Smooth muscle cell (in vitro differentiated cells): Measurements from ENCODE around the gene RNF212. TPM values are rescaled to one million over a fixed set of nuclear protein-coding genes. Genes with fewer than 3 reads are reported as not detected.

Source experiments
- DNase-seq: peaks from one replicate; lab custom pipeline; 2025; ENCODE audit not compliant: unreplicated experiment; lab: John Stamatoyannopoulos, UW
- H2AFZ ChIP-seq: fragments of 200-600 bp; sonication (generic); 2 replicates; pipeline ENCODE4 v1.6.0; 2016; ENCODE audit warnings: antibody characterized with exemption, low read depth, mild to moderate bottlenecking
- H3F3A ChIP-seq: fragments of 200-600 bp; sonication (generic); 2 replicates; pipeline ENCODE4 v1.6.0; 2017; ENCODE audit warnings: antibody characterized with exemption, low read depth
- H3K27ac ChIP-seq: fragments of 200-600 bp; sonication (generic); 2 replicates; pipeline ENCODE4 v1.5.1; 2016; ENCODE audit warnings: low read depth, mild to moderate bottlenecking
- H3K27me3 ChIP-seq: fragments of 200-600 bp; sonication (generic); 2 replicates; pipeline ENCODE4 v1.6.1; 2016; ENCODE audit warnings: low read depth, mild to moderate bottlenecking
- H3K36me3 ChIP-seq: fragments of 200-600 bp; sonication (generic); 2 replicates; pipeline ENCODE4 v1.5.1; 2016; ENCODE audit warnings: low read depth
- H3K4me1 ChIP-seq: fragments of 200-600 bp; sonication (generic); 2 replicates; pipeline ENCODE4 v1.5.1; 2016; ENCODE audit warnings: low read depth
- H3K4me2 ChIP-seq: fragments of 200-600 bp; sonication (generic); 2 replicates; pipeline ENCODE4 v1.6.0; 2016; ENCODE audit warnings: mild to moderate bottlenecking
- H3K4me3 ChIP-seq: fragments of 200-600 bp; sonication (generic); 2 replicates; pipeline ENCODE4 v1.5.1; 2016; ENCODE audit warnings: mild to moderate bottlenecking
- H3K79me2 ChIP-seq: fragments of 200-600 bp; sonication (generic); 2 replicates; pipeline ENCODE4 v1.6.0; 2016; ENCODE audit warnings: low read depth, mild to moderate bottlenecking
- H3K9ac ChIP-seq: fragments of 200-600 bp; sonication (generic); 2 replicates; pipeline ENCODE4 v1.6.0; 2016; ENCODE audit warnings: low read depth
- H3K9me3 ChIP-seq: fragments of 200-600 bp; sonication (generic); replicated peaks from 2 replicates; pipeline ENCODE4 v1.5.1; 2016; ENCODE audit warnings: low read depth
- H4K20me1 ChIP-seq: fragments of 200-600 bp; sonication (generic); 2 replicates; pipeline ENCODE4 v1.6.0; 2016; ENCODE audit warnings: low read depth
- WGBS: methylation state at CpG from one replicate; pipeline ENCODE4 v1.1.7; 2016; ENCODE audit warnings: low lambda C conversion rate; 5-methylcytosine and 5-hydroxymethylcytosine counted together
- polyA plus RNA-seq: library from polyadenylated mRNA; unstranded; fragments of >200 nt; fragmentation: Nextera tagmentation; extraction: Ambion mirVana; gene quantifications from 2 replicates; pipeline ENCODE4 v1.2.1, GENCODE V29; 2016
- total RNA-seq: library from RNA; depleted of rRNA; stranded (reverse); fragments of >200 nt; gene quantifications from 2 replicates; pipeline ENCODE4 v1.2.3, GENCODE V29; 2014
- TF ChIP-seq, protein P1 (sequence below): fragments of 200-600 bp; sonication (generic); IDR thresholded peaks from 2 replicates; pipeline ENCODE4 v1.5.1; 2017; ENCODE audit warnings: borderline replicate concordance, mild to moderate bottlenecking, antibody characterized with exemption; ENCODE audit not compliant: insufficient read depth, poor library complexity, severe bottlenecking

RNF212 gene
- total and polyA plus RNA-seq, 2 experiments from 2014 or later, result 1.3 to 4.6 TPM

DNA sequence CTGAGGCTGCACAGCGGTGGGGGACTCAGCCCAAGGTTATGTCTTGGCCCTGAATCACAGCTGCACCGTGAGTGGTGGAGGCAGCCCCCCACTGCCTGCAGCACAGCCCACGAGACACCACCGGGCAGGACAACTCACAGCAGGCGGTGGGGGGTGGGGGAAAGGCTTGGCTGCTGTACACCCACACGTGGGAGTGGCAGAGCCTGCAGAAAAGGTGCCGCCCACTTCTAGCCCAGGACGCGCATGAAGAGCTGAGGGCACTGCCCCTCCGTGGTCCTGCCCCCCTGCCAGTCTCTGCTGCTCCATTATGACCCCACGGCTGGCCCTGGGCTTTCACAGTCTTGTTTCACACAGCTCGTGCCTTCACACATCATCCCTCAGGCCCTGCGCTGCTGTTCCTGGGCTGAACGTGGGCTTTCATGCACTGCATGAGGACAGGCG, 61.1 kb downstream of the RNF212 start:
- no peak for DNase-seq

DNA sequence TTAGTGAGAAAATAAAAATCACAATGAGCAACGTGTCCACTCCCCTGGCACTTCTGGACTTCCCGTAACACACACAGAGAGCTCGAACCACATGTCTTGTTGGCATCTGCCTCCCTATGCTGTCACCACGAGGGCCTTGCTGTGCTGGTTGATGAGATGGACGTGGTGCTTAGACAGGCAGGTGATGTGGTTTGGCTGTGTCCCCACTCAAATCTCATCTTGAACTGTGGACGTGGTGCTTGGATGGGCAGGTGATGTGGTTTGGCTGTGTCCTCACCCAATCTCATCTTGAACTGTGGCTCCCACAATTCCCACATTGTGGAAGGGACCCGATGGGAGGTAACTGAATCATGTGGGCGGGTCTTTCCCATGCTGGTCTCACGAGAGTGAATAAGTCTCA, 61.9 kb downstream of the RNF212 start:
- WGBS, result 82% methylated on average over 9 of the region's 9 CpGs
- TF ChIP-seq, protein P1, sequence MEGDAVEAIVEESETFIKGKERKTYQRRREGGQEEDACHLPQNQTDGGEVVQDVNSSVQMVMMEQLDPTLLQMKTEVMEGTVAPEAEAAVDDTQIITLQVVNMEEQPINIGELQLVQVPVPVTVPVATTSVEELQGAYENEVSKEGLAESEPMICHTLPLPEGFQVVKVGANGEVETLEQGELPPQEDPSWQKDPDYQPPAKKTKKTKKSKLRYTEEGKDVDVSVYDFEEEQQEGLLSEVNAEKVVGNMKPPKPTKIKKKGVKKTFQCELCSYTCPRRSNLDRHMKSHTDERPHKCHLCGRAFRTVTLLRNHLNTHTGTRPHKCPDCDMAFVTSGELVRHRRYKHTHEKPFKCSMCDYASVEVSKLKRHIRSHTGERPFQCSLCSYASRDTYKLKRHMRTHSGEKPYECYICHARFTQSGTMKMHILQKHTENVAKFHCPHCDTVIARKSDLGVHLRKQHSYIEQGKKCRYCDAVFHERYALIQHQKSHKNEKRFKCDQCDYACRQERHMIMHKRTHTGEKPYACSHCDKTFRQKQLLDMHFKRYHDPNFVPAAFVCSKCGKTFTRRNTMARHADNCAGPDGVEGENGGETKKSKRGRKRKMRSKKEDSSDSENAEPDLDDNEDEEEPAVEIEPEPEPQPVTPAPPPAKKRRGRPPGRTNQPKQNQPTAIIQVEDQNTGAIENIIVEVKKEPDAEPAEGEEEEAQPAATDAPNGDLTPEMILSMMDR, result no peak
- H3K27me3 ChIP-seq, result peaks cover 34% of the 10 kb centered on the region

More for the DNA sequence above, 61.1 kb downstream of the RNF212 start:
- H3K4me2 ChIP-seq, result no peak overlapping the region
- H3K27me3 ChIP-seq, result peaks cover 40% of the 10 kb centered on the region
- no peaks in the 10 kb centered on the region for H3K36me3 ChIP-seq
- no peaks in the 10 kb centered on the region for H4K20me1 ChIP-seq
- H3K4me1 ChIP-seq, result peaks cover 4% of the 10 kb centered on the region
- TF ChIP-seq, protein P1, result no peak
- no peaks in the 10 kb centered on the region for H3F3A ChIP-seq
- H2AFZ ChIP-seq, result no peak overlapping the region
- 77% methylated on average over 15 of the region's 15 CpGs for WGBS
- H3K27ac ChIP-seq, result no peak overlapping the region
- no peaks in the 10 kb centered on the region for H3K9me3 ChIP-seq
- H3K79me2 ChIP-seq, result no peaks in the 10 kb centered on the region
- H3K9ac ChIP-seq, result no peak overlapping the region
- no peak overlapping the region for H3K4me3 ChIP-seq

DNA sequence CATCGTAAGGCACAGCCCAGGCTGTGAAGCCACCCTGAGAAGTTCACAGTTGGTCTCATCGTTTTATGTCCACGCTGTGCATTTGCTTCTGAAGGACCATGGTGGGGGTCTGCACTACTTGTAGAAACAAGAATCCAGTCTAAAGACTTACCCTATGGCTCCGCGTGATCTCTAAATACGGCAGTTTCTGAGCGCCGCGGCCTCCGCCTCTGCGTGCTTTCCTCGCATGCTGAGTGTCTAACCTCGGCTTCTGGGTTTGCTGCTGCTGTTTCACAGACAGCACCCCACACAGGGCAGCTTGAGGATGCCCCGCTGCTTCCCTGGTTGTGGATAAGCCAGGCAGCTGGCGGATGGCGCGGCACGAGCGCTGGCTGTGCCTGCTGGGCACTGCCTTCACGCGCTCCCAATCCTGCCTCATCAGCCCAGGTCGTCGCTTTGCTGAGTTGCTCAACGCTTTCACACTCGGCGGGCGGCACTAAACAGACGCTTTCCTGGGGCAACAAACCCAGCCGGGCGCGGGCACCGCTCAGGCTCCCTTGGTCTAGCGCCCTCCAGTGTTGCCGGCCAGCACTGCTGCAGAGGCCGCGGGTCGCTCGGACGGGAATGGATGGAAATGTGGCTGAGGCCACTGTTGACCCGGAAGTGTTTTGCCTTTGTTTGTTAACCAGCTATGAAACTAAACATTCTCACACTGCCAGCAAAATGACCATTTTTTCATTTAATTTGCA, 62.7 kb downstream of the RNF212 start:
- TF ChIP-seq, protein P1, result peak; percentile 36
- no peak overlapping the region for H3K4me2 ChIP-seq
- no peaks in the 10 kb centered on the region for H4K20me1 ChIP-seq
- H3K9me3 ChIP-seq, result no peaks in the 10 kb centered on the region
- H3K27me3 ChIP-seq, result peaks cover 26% of the 10 kb centered on the region
- H3K27ac ChIP-seq, result no peak overlapping the region
- WGBS, result 69% methylated on average over 40 of the region's 40 CpGs
- H3K4me3 ChIP-seq, result no peak overlapping the region
- H3F3A ChIP-seq, result no peaks in the 10 kb centered on the region
- no peaks in the 10 kb centered on the region for H3K36me3 ChIP-seq
- no peak for DNase-seq
- H3K79me2 ChIP-seq, result no peaks in the 10 kb centered on the region
- no peak overlapping the region for H2AFZ ChIP-seq
- peaks cover 3% of the 10 kb centered on the region for H3K4me1 ChIP-seq
- H3K9ac ChIP-seq, result no peak overlapping the region

More for the DNA sequence above, 61.9 kb downstream of the RNF212 start:
- Histone ChIP-seq H2AFZ (no peak overlapping the region), H3K36me3 (no peaks in the 10 kb centered on the region), H3K79me2 (no peaks in the 10 kb centered on the region), H3K27ac (no peak overlapping the region), H3K4me1 (peaks cover 4% of the 10 kb centered on the region), H3K4me2 (no peak overlapping the region), H3K9ac (no peak overlapping the region), H4K20me1 (no peaks in the 10 kb centered on the region), H3K4me3 (no peak overlapping the region), H3K9me3 (no peaks in the 10 kb centered on the region), H3F3A (no peaks in the 10 kb centered on the region)
- no peak for DNase-seq

DNA sequence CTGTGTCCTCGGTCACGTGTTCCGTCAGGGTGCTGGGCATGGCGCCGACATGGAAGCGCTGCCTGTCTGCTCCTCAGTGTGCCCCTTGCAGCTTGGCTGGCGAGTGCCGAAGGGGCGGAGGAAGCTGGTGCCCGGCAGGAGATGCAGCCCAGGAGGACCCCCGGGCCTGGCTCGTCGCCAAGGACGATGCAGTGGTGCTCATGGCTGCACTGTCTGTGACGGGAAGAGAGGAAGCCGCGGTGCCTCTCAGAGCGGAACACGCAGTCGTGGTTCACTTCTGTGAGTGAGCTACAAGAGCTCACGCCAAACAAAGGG, 63.8 kb downstream of the RNF212 start:
- H3K36me3 ChIP-seq, result no peaks in the 10 kb centered on the region
- H3K9me3 ChIP-seq, result no peaks in the 10 kb centered on the region
- no peak for DNase-seq
- H3K4me3 ChIP-seq, result no peak overlapping the region
- peaks cover 17% of the 10 kb centered on the region for H3K27me3 ChIP-seq
- H3K9ac ChIP-seq, result no peak overlapping the region
- WGBS, result 92% methylated on average over 21 of the region's 21 CpGs
- TF ChIP-seq, protein P1, result no peak
- H2AFZ ChIP-seq, result no peak overlapping the region
- H3K27ac ChIP-seq, result no peak overlapping the region
- H3K79me2 ChIP-seq, result no peaks in the 10 kb centered on the region
- no peaks in the 10 kb centered on the region for H4K20me1 ChIP-seq
- no peak overlapping the region for H3K4me2 ChIP-seq
- H3F3A ChIP-seq, result no peaks in the 10 kb centered on the region
- peaks cover 3% of the 10 kb centered on the region for H3K4me1 ChIP-seq
